CD4-positive, alpha-beta T cell treated with Interleukin-15 for 4 hours (primary cell): ENCODE data around the gene MYOD1.

Experiments
- DNase-seq: peaks from one replicate; pipeline ENCODE4 v3.0.0-alpha.2; 2020; ENCODE audit warnings: low spot score

MYOD1 gene

GRCh38 chr11:17750013-17750800 lies 30.8 kb downstream of the MYOD1 start:
- DNase-seq, result no peak

- DNase-seq, result no peak
Measured at GRCh38 chr11:17750801-17751165, 31.4 kb downstream of the MYOD1 start.

- DNase-seq, result no peak
Measured at GRCh38 chr11:17751558-17751957, 32.2 kb downstream of the MYOD1 start.

GRCh38 chr11:17752144-17752543 lies 32.8 kb downstream of the MYOD1 start:
- DNase-seq, result no peak

GRCh38 chr11:17753153-17753552 lies 33.8 kb downstream of the MYOD1 start:
- DNase-seq, result no peak

GRCh38 chr11:17753641-17754040 lies 34.3 kb downstream of the MYOD1 start:
- no peak for DNase-seq

- DNase-seq, result no peak
Measured at GRCh38 chr11:17755891-17756290, 36.5 kb downstream of the MYOD1 start.

- DNase-seq, result no peak
Measured at GRCh38 chr11:17760102-17761029, 41.0 kb downstream of the MYOD1 start.

- DNase-seq, result no peak
Measured at GRCh38 chr11:17762309-17762974, 43.1 kb downstream of the MYOD1 start.

GRCh38 chr11:17763244-17763643 lies 43.9 kb downstream of the MYOD1 start:
- DNase-seq, result no peak

GRCh38 chr11:17763703-17764102 lies 44.3 kb downstream of the MYOD1 start:
- DNase-seq, result no peak

GRCh38 chr11:17764446-17765218 lies 45.3 kb downstream of the MYOD1 start:
- no peak for DNase-seq

- no peak for DNase-seq
Measured at GRCh38 chr11:17765356-17766072, 46.1 kb downstream of the MYOD1 start.

GRCh38 chr11:17766073-17766359 lies 46.6 kb downstream of the MYOD1 start:
- no peak for DNase-seq

- DNase-seq, result no peak
Measured at GRCh38 chr11:17766590-17766989, 47.2 kb downstream of the MYOD1 start.

GRCh38 chr11:17767301-17767885 lies 48.0 kb downstream of the MYOD1 start:
- no peak for DNase-seq

- no peak for DNase-seq
Measured at GRCh38 chr11:17767914-17768313, 48.5 kb downstream of the MYOD1 start.

GRCh38 chr11:17768547-17768946 lies 49.2 kb downstream of the MYOD1 start:
- DNase-seq, result no peak

- no peak for DNase-seq
Measured at GRCh38 chr11:17769218-17769617, 49.8 kb downstream of the MYOD1 start.

GRCh38 chr11:17770048-17770652 lies 50.8 kb downstream of the MYOD1 start:
- DNase-seq, result no peak

GRCh38 chr11:17770917-17771316 lies 51.5 kb downstream of the MYOD1 start:
- DNase-seq, result no peak
